HepG2 (cell line): ENCODE data around the gene ANKEF1. TPM values are rescaled to one million over a fixed set of nuclear protein-coding genes. Genes with fewer than 3 reads are reported as not detected.

Experiments
- ATAC-seq: fragments of 200-7000 bp; cut with Tn5 transposase; 3 replicates; pipeline ENCODE4 v1.9.1; 2020; ENCODE audit warnings: mild to moderate bottlenecking, moderate library complexity
- BruUV-seq: library from RNA; stranded (reverse); fragments of 400-500 nt; replicated peaks from 2 replicates; lab custom pipeline; 2021; lab: Mats Ljungman, UMichigan
- CTCF ChIA-PET: fragments of 300-600 bp; formaldehyde crosslinking; extraction: SDS; loops from one replicate; lab custom pipeline; 2021; ENCODE audit warnings: low total read pairs, inconsistent platforms, low intra/inter-chr PET ratio; lab: Yijun Ruan, JAX
- POLR2A ChIA-PET: fragments of 350-600 bp; sonication (Branson Sonifier 250); formaldehyde crosslinking; loops from one replicate; lab custom pipeline; 2020; ENCODE audit warnings: antibody characterized with exemption, inconsistent platforms; lab: Yijun Ruan, JAX
- DNase-seq: peaks from one replicate; pipeline ENCODE4 v3.0.0-alpha.2; 2015; ENCODE audit warnings: low spot score
- FAIRE-seq: peaks from 3 replicates; lab custom pipeline; 2011; peaks lifted over from hg19 to GRCh38; lab: Jason Lieb, UNC
- H2AFZ ChIP-seq: one replicate; pipeline ENCODE4 v1.6.1; 2011; ENCODE audit warnings: low read length, inconsistent platforms
- H3K27ac ChIP-seq: fragments of 300-600 bp; 3 replicates; pipeline ENCODE4 v1.8.0; 2011; ENCODE audit warnings: mixed run types, mild to moderate bottlenecking, mixed read lengths, low read length, inconsistent platforms; ENCODE audit not compliant: insufficient read depth; ENCODE audit errors: extremely low read length
- H3K27me3 ChIP-seq, 2 experiments: fragments of 200-600 bp in 1 of 2; 2 replicates in 1 of 2; 3 replicates in 1 of 2; pipeline versions ENCODE4 v1.6.0 to v1.8.0; 2011; ENCODE audit warnings: low read length in 2 of 2, mild to moderate bottlenecking in 2 of 2, moderate library complexity in 2 of 2, inconsistent platforms in 1 of 2; ENCODE audit not compliant: insufficient read depth in 2 of 2, control insufficient read depth in 1 of 2
- H3K36me3 ChIP-seq, 2 experiments: fragments of 200-600 bp in 1 of 2; replicated peaks in 1 of 2; 2 replicates in 1 of 2; 3 replicates in 1 of 2; pipeline versions ENCODE4 v1.5.1 to v1.8.0; 2011; ENCODE audit warnings: low read length in 2 of 2, inconsistent platforms in 1 of 2; ENCODE audit not compliant: insufficient read depth in 2 of 2, control insufficient read depth in 1 of 2
- H3K4me1 ChIP-seq: 2 replicates; pipeline ENCODE4 v1.5.1; 2012; ENCODE audit warnings: low read length, inconsistent platforms; ENCODE audit not compliant: insufficient read depth
- H3K4me2 ChIP-seq: 2 replicates; pipeline ENCODE4 v1.6.0; 2011; ENCODE audit warnings: low read depth, low read length, inconsistent platforms
- H3K4me3 ChIP-seq, 3 experiments: fragments of 200-600 bp in 1 of 3; sonication (generic), shearing (Covaris generic) in 1 of 3; replicated peaks in 1 of 3; 2 replicates each; pipeline ENCODE4 v1.5.1; 2011 to 2016; ENCODE audit warnings: low read length in 3 of 3, inconsistent platforms in 2 of 3, low read depth in 2 of 3, mild to moderate bottlenecking in 2 of 3, control low read depth in 1 of 3, mixed read lengths in 1 of 3; ENCODE audit not compliant: insufficient read depth in 1 of 3
- H3K79me2 ChIP-seq: one replicate; pipeline ENCODE4 v1.6.1; 2011; ENCODE audit warnings: low read length, inconsistent platforms; ENCODE audit not compliant: insufficient read depth
- H3K9ac ChIP-seq: 2 replicates; pipeline ENCODE4 v1.6.0; 2011; ENCODE audit warnings: mild to moderate bottlenecking, low read depth, low read length, inconsistent platforms; ENCODE audit not compliant: insufficient read depth
- H3K9me3 ChIP-seq: 2 replicates; pipeline ENCODE4 v1.5.1; 2012; ENCODE audit warnings: mild to moderate bottlenecking, low read length
- H4K20me1 ChIP-seq: 2 replicates; pipeline ENCODE4 v1.6.0; 2011; ENCODE audit warnings: inconsistent platforms, mild to moderate bottlenecking, low read length, moderate library complexity; ENCODE audit not compliant: insufficient read depth
- BATF2 ChIP-seq: sonication (generic); formaldehyde crosslinking; IDR thresholded peaks from 2 replicates; pipeline ENCODE4 v1.8.0; 2022; ENCODE audit warnings: mild to moderate bottlenecking, missing genetic modification reagents, moderate library complexity
- CHD2 ChIP-seq: IDR thresholded peaks from 2 replicates; pipeline ENCODE4 v1.6.1; 2011; ENCODE audit warnings: low read depth, low read length, improper control_type of control experiment
- DNMT1 ChIP-seq: sonication (generic); formaldehyde crosslinking; IDR thresholded peaks from 2 replicates; pipeline ENCODE4 v1.5.1; 2020; ENCODE audit warnings: mild to moderate bottlenecking, missing genetic modification reagents
- DNMT3B ChIP-seq: conservative IDR thresholded peaks from 2 replicates; pipeline ENCODE4 v1.6.1; 2016; ENCODE audit warnings: missing biosample characterization, control low read depth
- EED ChIP-seq: sonication (generic); formaldehyde crosslinking; IDR thresholded peaks from 2 replicates; pipeline ENCODE4 v1.5.0; 2020; ENCODE audit warnings: mild to moderate bottlenecking, missing genetic modification reagents
- FIP1L1 ChIP-seq: fragments of 200-400 bp; formaldehyde crosslinking; IDR thresholded peaks from 2 replicates; pipeline ENCODE4 v1.6.1; 2018; ENCODE audit warnings: low read depth, mild to moderate bottlenecking, low read length, moderate library complexity, borderline replicate concordance; ENCODE audit not compliant: insufficient read depth
- KDM2A ChIP-seq: sonication (generic); formaldehyde crosslinking; IDR thresholded peaks from 2 replicates; pipeline ENCODE4 v1.4.0; 2020; ENCODE audit warnings: low read depth, missing genetic modification reagents, borderline replicate concordance
- MAFG ChIP-seq: sonication (generic); formaldehyde crosslinking; IDR thresholded peaks from 2 replicates; pipeline ENCODE4 v1.5.1; 2020; ENCODE audit warnings: mild to moderate bottlenecking, missing genetic modification reagents
- NONO ChIP-seq, 2 experiments: fragments of 450-650 bp in 1 of 2; sonication (generic) in 1 of 2; formaldehyde crosslinking in 1 of 2; IDR thresholded peaks in 1 of 2; conservative IDR thresholded peaks in 1 of 2; 2 replicates each; pipeline versions ENCODE4 v1.6.1 to v1.8.0; 2017 to 2022; ENCODE audit warnings: mild to moderate bottlenecking in 1 of 2, missing genetic modification reagents in 1 of 2, moderate library complexity in 1 of 2
- ZBTB43 ChIP-seq: sonication (generic); formaldehyde crosslinking; conservative IDR thresholded peaks from 2 replicates; pipeline ENCODE4 v1.4.0; 2020; ENCODE audit warnings: missing genetic modification reagents
- ZNF234 ChIP-seq: sonication (generic); formaldehyde crosslinking; conservative IDR thresholded peaks from 2 replicates; pipeline ENCODE4 v1.5.1; 2020; ENCODE audit warnings: mild to moderate bottlenecking, missing genetic modification reagents
- ZNF326 ChIP-seq: sonication (generic); formaldehyde crosslinking; IDR thresholded peaks from 2 replicates; pipeline ENCODE4 v1.4.0; 2020; ENCODE audit warnings: missing genetic modification reagents, borderline replicate concordance
- ZNF350 ChIP-seq: sonication (generic); formaldehyde crosslinking; IDR thresholded peaks from 2 replicates; pipeline ENCODE4 v1.4.0; 2020; ENCODE audit warnings: mild to moderate bottlenecking, low read depth, missing genetic modification reagents, borderline replicate concordance
- ZNF407 ChIP-seq: sonication (generic); formaldehyde crosslinking; IDR thresholded peaks from one replicate; pipeline ENCODE4 v1.5.1; 2020; ENCODE audit warnings: mild to moderate bottlenecking, missing genetic modification reagents; ENCODE audit errors: not compliant biosample characterization
- ZNF598 ChIP-seq: sonication (generic); formaldehyde crosslinking; IDR thresholded peaks from 2 replicates; pipeline ENCODE4 v1.5.1; 2020; ENCODE audit warnings: mild to moderate bottlenecking, missing genetic modification reagents, borderline replicate concordance
- WGBS: methylation state at CpG from one replicate; pipeline ENCODE4 v1.1.6; 2017; ENCODE audit warnings: low lambda C conversion rate; 5-methylcytosine and 5-hydroxymethylcytosine counted together
- in situ Hi-C: cut with HindIII; loops from 2 replicates; pipeline ENCODE4 v1.10.0; 2017; ENCODE audit warnings: low pct_unique_long_range_greater_than_20kb; ENCODE audit not compliant: extremely low pct_ligation_motif_present
- intact Hi-C: fragments of 100-400 bp; cut with micrococcal nuclease; formaldehyde crosslinking; loops from one replicate; pipeline ENCODE4 v1.10.0; 2022; ENCODE audit not compliant: unreplicated experiment
- polyA plus RNA-seq, 8 experiments: library from polyadenylated mRNA; depleted of rRNA in 3 of 8; stranded (reverse) in 7 of 8; unstranded in 1 of 8; fragments of >200 nt; fragmentation: Illumina TruSeq in 4 of 8; extraction: Trizol in 4 of 8; gene quantifications; 2 replicates each; pipeline versions ENCODE4 v1.2.1 to v1.2.3, GENCODE V29; 2011 to 2016; ENCODE audit warnings: low read depth in 4 of 8, missing spikeins in 1 of 8, mixed read lengths in 1 of 8; ENCODE audit not compliant: insufficient read depth in 1 of 8
- total RNA-seq, 5 experiments: library from RNA; depleted of rRNA; stranded (reverse); fragments of >200 nt; fragmentation: Illumina TruSeq; extraction: Trizol; gene quantifications; 2 replicates each; pipeline ENCODE4 v1.2.3, GENCODE V29; 2016; ENCODE audit warnings: low read depth in 1 of 5

Gene ANKEF1
- total and polyA plus RNA-seq, 2 of the 13 experiments (the other 11 are each of a cell fraction or from before 2014, with no cell fraction given): 3.1 to 8.6 TPM

- in situ Hi-C loops: no loop called here
- TF ChIP-seq ZNF326 (CRISPR knock-in tag) (no peak), MAFG (CRISPR knock-in tag) (no peak), ZBTB43 (CRISPR knock-in tag) (no peak), EED (no peak), ZNF598 (CRISPR knock-in tag) (no peak), KDM2A (no peak), BATF2 (no peak), ZNF407 (CRISPR knock-in tag) (no peak), DNMT1 (CRISPR knock-in tag) (no peak), ZNF350 (CRISPR knock-in tag) (no peak), NONO (IDR thresholded peaks at IDR 0.05) (no peak), NONO (CRISPR knock-in tag; conservative IDR thresholded peaks at IDR 0.05) (no peak), DNMT3B (CRISPR knock-in tag) (no peak), FIP1L1 (no peak), CHD2 (no peak), ZNF234 (CRISPR knock-in tag) (no peak)
Measured at GRCh38 chr20:9996944-9997343, 37.8 kb upstream of the ANKEF1 start.

More at GRCh38 chr20:9996944-9997343, 37.8 kb upstream of the ANKEF1 start:
- POLR2A ChIA-PET: no interaction called here
- Histone ChIP-seq H4K20me1 (no peaks in the 10 kb centered on the region), H3K4me3 (no peak overlapping the region), H3K9ac (no peak overlapping the region), H3K4me2 (no peak overlapping the region), H2AFZ (no peak overlapping the region), H3K9me3 (no peaks in the 10 kb centered on the region), H3K27me3 (no peaks in the 10 kb centered on the region), H3K36me3 (no peaks in the 10 kb centered on the region), H3K27ac (no peak overlapping the region), H3K4me1 (no peaks in the 10 kb centered on the region), H3K79me2 (no peaks in the 10 kb centered on the region)
- CTCF ChIA-PET: no interaction called here
- intact Hi-C loops: no loop called here
- WGBS: 90% methylated on average over 1 of the region's 1 CpG
- no peak for DNase-seq
- no peak for ATAC-seq
- FAIRE-seq: no peak
- no TSS peak for BruUV-seq
